DOHH2 (cell line): ENCODE results near the gene CPSF6.

ENCODE experiments used
- EZH2phosphoT487 ChIP-seq: fragments of 200-600 bp; sonication (generic); IDR thresholded peaks from 2 replicates; pipeline ENCODE4 v1.6.1; 2017; ENCODE audit warnings: borderline replicate concordance, mild to moderate bottlenecking, antibody characterized with exemption, low read length, moderate library complexity, mixed read lengths
- TF ChIP-seq, protein P1 (sequence below): fragments of 200-600 bp; sonication (generic); IDR thresholded peaks from one replicate; pipeline ENCODE4 v1.5.1; 2014; ENCODE audit warnings: antibody characterized with exemption, mild to moderate bottlenecking, low read depth, low read length; ENCODE audit not compliant: poor library complexity, severe bottlenecking

DNA sequence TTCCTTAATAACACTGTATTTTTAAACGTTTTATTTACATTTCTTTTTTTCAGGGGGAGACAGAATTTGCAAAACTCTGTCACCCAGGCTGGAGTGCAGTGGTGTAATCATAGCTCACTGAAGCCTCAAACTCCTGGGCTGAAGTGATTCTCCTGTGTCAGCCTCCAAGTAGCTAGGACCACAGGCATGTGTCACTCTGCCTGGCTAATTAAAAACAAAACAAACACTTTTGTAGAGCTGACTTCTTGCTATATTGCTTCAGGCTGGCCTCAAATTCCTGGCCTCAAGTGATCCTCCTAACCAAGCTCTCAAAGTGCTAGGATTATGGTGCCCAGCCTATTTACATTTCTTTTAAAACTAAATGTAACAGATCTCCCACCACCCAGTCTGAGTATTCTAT is 12.7 kb downstream of the CPSF6 start:
- TF ChIP-seq, protein P1, sequence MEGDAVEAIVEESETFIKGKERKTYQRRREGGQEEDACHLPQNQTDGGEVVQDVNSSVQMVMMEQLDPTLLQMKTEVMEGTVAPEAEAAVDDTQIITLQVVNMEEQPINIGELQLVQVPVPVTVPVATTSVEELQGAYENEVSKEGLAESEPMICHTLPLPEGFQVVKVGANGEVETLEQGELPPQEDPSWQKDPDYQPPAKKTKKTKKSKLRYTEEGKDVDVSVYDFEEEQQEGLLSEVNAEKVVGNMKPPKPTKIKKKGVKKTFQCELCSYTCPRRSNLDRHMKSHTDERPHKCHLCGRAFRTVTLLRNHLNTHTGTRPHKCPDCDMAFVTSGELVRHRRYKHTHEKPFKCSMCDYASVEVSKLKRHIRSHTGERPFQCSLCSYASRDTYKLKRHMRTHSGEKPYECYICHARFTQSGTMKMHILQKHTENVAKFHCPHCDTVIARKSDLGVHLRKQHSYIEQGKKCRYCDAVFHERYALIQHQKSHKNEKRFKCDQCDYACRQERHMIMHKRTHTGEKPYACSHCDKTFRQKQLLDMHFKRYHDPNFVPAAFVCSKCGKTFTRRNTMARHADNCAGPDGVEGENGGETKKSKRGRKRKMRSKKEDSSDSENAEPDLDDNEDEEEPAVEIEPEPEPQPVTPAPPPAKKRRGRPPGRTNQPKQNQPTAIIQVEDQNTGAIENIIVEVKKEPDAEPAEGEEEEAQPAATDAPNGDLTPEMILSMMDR = no peak
- no peak for TF ChIP-seq EZH2phosphoT487
